K562 (cell line): Measurements from ENCODE around the gene ZXDB. TPM values are rescaled to one million over a fixed set of nuclear protein-coding genes. Genes with fewer than 3 reads are reported as not detected.
"Not testable (repeated sequence)": the region's sequence is repeated elsewhere in the genome, so short reads cannot be mapped to it uniquely, and the experiment has no call there.

Experiments
- ATAC-seq: fragments of 200-7000 bp; cut with Tn5 transposase; 3 replicates; pipeline ENCODE4 v1.9.1; 2020; ENCODE audit warnings: moderate library complexity
- BruUV-seq: library from RNA; stranded (reverse); fragments of 400-500 nt; replicated peaks from 2 replicates; lab custom pipeline; 2021; lab: Mats Ljungman, UMichigan
- CTCF ChIA-PET: fragments of 300-600 bp; formaldehyde crosslinking; extraction: SDS; loops from one replicate; lab custom pipeline; 2021; ENCODE audit warnings: low intra/inter-chr PET ratio; lab: Yijun Ruan, JAX
- POLR2A ChIA-PET: fragments of 300-600, 350-650 bp; sonication (Branson Sonifier 250); formaldehyde crosslinking; extraction: SDS; loops from one replicate; lab custom pipeline; 2021; ENCODE audit warnings: antibody characterized with exemption, inconsistent platforms; lab: Yijun Ruan, JAX
- DNase-seq, 4 experiments: peaks; one replicate each; pipeline versions ENCODE4 v3.0.0 to v3.0.0-alpha.2; 2011 to 2018; ENCODE audit warnings: low spot score in 3 of 4, mixed read lengths in 3 of 4; ENCODE audit errors: extremely low read depth in 1 of 4
- FAIRE-seq: peaks from 2 replicates; lab custom pipeline; 2011; peaks lifted over from hg19 to GRCh38; lab: Jason Lieb, UNC
- H2AFZ ChIP-seq: 2 replicates; pipeline ENCODE4 v1.6.0; 2011; ENCODE audit warnings: low read depth, low read length, control low read depth, inconsistent platforms
- H3K27ac ChIP-seq: fragments of 200-600 bp; 3 replicates; pipeline ENCODE4 v1.8.0; 2011; ENCODE audit warnings: low read depth, mild to moderate bottlenecking, control low read depth, inconsistent platforms, low read length, moderate library complexity, mixed read lengths; ENCODE audit errors: extremely low read depth
- H3K27me3 ChIP-seq, 2 experiments: fragments of 300-600 bp in 1 of 2; 2 replicates in 1 of 2; 3 replicates in 1 of 2; pipeline versions ENCODE4 v1.6.0 to v1.8.0; 2011; ENCODE audit warnings: inconsistent platforms in 2 of 2, low read length in 2 of 2, mild to moderate bottlenecking in 1 of 2, mixed read lengths in 1 of 2, moderate library complexity in 1 of 2; ENCODE audit not compliant: control insufficient read depth in 2 of 2, insufficient read depth in 2 of 2
- H3K36me3 ChIP-seq: fragments of 300-600 bp; 3 replicates; pipeline ENCODE4 v1.8.0; 2011; ENCODE audit warnings: mild to moderate bottlenecking, low read length, inconsistent platforms; ENCODE audit not compliant: control insufficient read depth, insufficient read depth
- H3K4me1 ChIP-seq, 2 experiments: fragments of 200-600 bp in 1 of 2; replicated peaks in 1 of 2; 2 replicates in 1 of 2; 3 replicates in 1 of 2; pipeline versions ENCODE4 v1.5.1 to v1.8.0; 2011; ENCODE audit warnings: inconsistent platforms in 2 of 2, low read length in 2 of 2, mild to moderate bottlenecking in 1 of 2, mixed read lengths in 1 of 2, moderate library complexity in 1 of 2; ENCODE audit not compliant: control insufficient read depth in 2 of 2, insufficient read depth in 2 of 2
- H3K4me2 ChIP-seq: 2 replicates; pipeline ENCODE4 v1.6.1; 2011; ENCODE audit warnings: low read length, control low read depth, inconsistent platforms, mixed read lengths; ENCODE audit not compliant: insufficient read depth
- H3K4me3 ChIP-seq: fragments of 200-600 bp; sonication (generic), shearing (Covaris generic); 2 replicates; pipeline ENCODE4 v1.5.1; 2016; ENCODE audit warnings: control low read depth, inconsistent platforms
- H3K79me2 ChIP-seq: fragments of 200-600 bp; 3 replicates; pipeline ENCODE4 v1.8.0; 2011; ENCODE audit warnings: low read length, inconsistent platforms; ENCODE audit not compliant: control insufficient read depth, insufficient read depth
- H3K9ac ChIP-seq, 2 experiments: 2 replicates each; pipeline versions ENCODE4 v1.6.0 to v1.6.1; 2011; ENCODE audit warnings: low read depth in 2 of 2, low read length in 2 of 2, control low read depth in 1 of 2, inconsistent platforms in 1 of 2, mild to moderate bottlenecking in 1 of 2, mixed read lengths in 1 of 2; ENCODE audit not compliant: insufficient read depth in 1 of 2
- H3K9me1 ChIP-seq: one replicate; pipeline ENCODE4 v1.6.0; 2011; ENCODE audit warnings: inconsistent platforms, mild to moderate bottlenecking, low read length, moderate library complexity; ENCODE audit not compliant: control insufficient read depth, insufficient read depth
- H3K9me3 ChIP-seq: replicated peaks from 2 replicates; pipeline ENCODE4 v1.5.1; 2011; ENCODE audit warnings: low read depth, low read length, inconsistent platforms; ENCODE audit not compliant: control insufficient read depth, insufficient read depth
- H4K20me1 ChIP-seq: replicated peaks from 2 replicates; pipeline ENCODE4 v1.6.1; 2011; ENCODE audit warnings: low read length, inconsistent platforms, mixed read lengths; ENCODE audit not compliant: control insufficient read depth, insufficient read depth
- CREB3L1 ChIP-seq: fragments of 450-650 bp; IDR thresholded peaks from 2 replicates; pipeline ENCODE4 v1.6.1; 2014; ENCODE audit warnings: low read depth, mild to moderate bottlenecking, moderate library complexity, borderline replicate concordance
- GABPA ChIP-seq: fragments of 200-800 bp; sonication (Bioruptor generic); conservative IDR thresholded peaks from 2 replicates; pipeline ENCODE4 v1.6.1; 2016; ENCODE audit warnings: low read depth, missing genetic modification characterization, missing compliant biosample characterization
- KLF6 ChIP-seq: fragments of 250-450 bp; sonication (Bioruptor Pico); IDR thresholded peaks from 2 replicates; pipeline ENCODE4 v1.4.0; 2020; ENCODE audit warnings: mild to moderate bottlenecking, moderate library complexity, borderline replicate concordance
- MEIS2 ChIP-seq: fragments of 450-650 bp; IDR thresholded peaks from 2 replicates; pipeline ENCODE4 v1.6.1; 2014; ENCODE audit warnings: mild to moderate bottlenecking; ENCODE audit not compliant: partially characterized antibody
- NR2F6 ChIP-seq: fragments of 450-650 bp; formaldehyde crosslinking; IDR thresholded peaks from 2 replicates; pipeline ENCODE4 v1.4.0; 2020; ENCODE audit warnings: mild to moderate bottlenecking
- PPARD ChIP-seq: fragments of 250-450 bp; sonication (Bioruptor Pico); IDR thresholded peaks from 2 replicates; pipeline ENCODE4 v1.8.0; 2022; ENCODE audit warnings: inconsistent platforms, mild to moderate bottlenecking, moderate library complexity
- WGBS: fragments of 100-300 bp; shearing (Covaris generic); methylation state at CpG from one replicate; pipeline ENCODE4 v1.1.6; 2016; ENCODE audit warnings: low coverage, mixed read lengths; ENCODE audit not compliant: insufficient coverage; ENCODE audit errors: missing lambda C conversion rate; 5-methylcytosine and 5-hydroxymethylcytosine counted together
- in situ Hi-C: fragments of 300-500 bp; cut with MboI; formaldehyde crosslinking; loops from 4 replicates; pipeline ENCODE4 v1.15.0; 2018; ENCODE audit warnings: inconsistent platforms, mixed read lengths
- intact Hi-C: fragments of 100-400 bp; cut with micrococcal nuclease; formaldehyde crosslinking; loops from 2 replicates; pipeline ENCODE4 v1.14.2; 2022
- polyA plus RNA-seq, 8 experiments: library from polyadenylated mRNA; depleted of rRNA in 4 of 8; stranded (reverse) in 5 of 8; unstranded in 3 of 8; fragments of >200 nt; fragmentation: Nextera tagmentation in 2 of 8; fragmentation: Illumina TruSeq in 1 of 8; extraction: Ambion mirVana in 2 of 8; extraction: Trizol in 1 of 8; gene quantifications; 2 replicates each; pipeline versions ENCODE4 v1.2.1 to v1.2.3, GENCODE V29; 2011 to 2014; ENCODE audit warnings: inconsistent platforms in 1 of 8, missing spikeins in 1 of 8
- total RNA-seq, 7 experiments: library from RNA; depleted of rRNA in 6 of 7; stranded (reverse); fragments of >200 nt in 6 of 7; fragmentation: Illumina TruSeq in 2 of 7; extraction: Trizol in 2 of 7; gene quantifications; 2 replicates each; pipeline versions ENCODE4 v1.2.1 to v1.2.3, GENCODE V29; 2011 to 2021; ENCODE audit warnings: low replicate concordance in 1 of 7

The ZXDB gene
- total and polyA plus RNA-seq, 9 of the 15 experiments (the other 6 are each of a cell fraction or from before 2014, with no cell fraction given): 0.43 to 2.6 (median 2.0) TPM

GRCh38 chrX:57629438-57629837 is 37.6 kb downstream of the ZXDB start:
- not testable (repeated sequence) for BruUV-seq

GRCh38 chrX:57640674-57641016 is 48.8 kb downstream of the ZXDB start:
- 10% methylated on average over 3 of the region's 4 CpGs for WGBS
- no TSS peak for BruUV-seq
- Histone ChIP-seq H3K9me1 (no peaks in the 10 kb centered on the region), H3K9me3 (no peaks in the 10 kb centered on the region), H3K27me3 (no peaks in the 10 kb centered on the region), H3K79me2 (no peaks in the 10 kb centered on the region), H4K20me1 (no peaks in the 10 kb centered on the region), H3K27ac (no peak overlapping the region), H3K4me2 (no peak overlapping the region), H3K4me1 (no peaks in the 10 kb centered on the region), H2AFZ (no peak overlapping the region), H3K36me3 (no peaks in the 10 kb centered on the region), H3K9ac (no peak overlapping the region), H3K4me3 (no peak overlapping the region)
- no peak for FAIRE-seq
- in situ Hi-C loops: no loop called here
- POLR2A ChIA-PET: no interaction called here
- CTCF ChIA-PET: no interaction called here
- intact Hi-C loops: loop anchor here (10.0 kb wide), 1 partner anchor 66 kb away; no protein-coding TSS in a partner anchor
- TF ChIP-seq NR2F6 (CRISPR knock-in tag): no peak
- TF ChIP-seq KLF6: no peak
- TF ChIP-seq MEIS2: no peak
- no peak for TF ChIP-seq GABPA (tag)
- no peak for TF ChIP-seq CREB3L1
- no peak for TF ChIP-seq PPARD (CRISPR knock-in tag)
- no peak for DNase-seq
- ATAC-seq: no peak

More at GRCh38 chrX:57629438-57629837, 37.6 kb downstream of the ZXDB start:
- H4K20me1 ChIP-seq, H3K9me3 ChIP-seq, H3K27ac ChIP-seq, ATAC-seq, intact Hi-C loops, H2AFZ ChIP-seq, H3K4me1 ChIP-seq, H3K9me1 ChIP-seq, H3K4me3 ChIP-seq, CTCF ChIA-PET, POLR2A ChIA-PET, FAIRE-seq, in situ Hi-C loops, H3K79me2 ChIP-seq, H3K9ac ChIP-seq, H3K36me3 ChIP-seq, DNase-seq, H3K27me3 ChIP-seq, H3K4me2 ChIP-seq: not testable (repeated sequence)
- WGBS: 0% methylated on average over 4 of the region's 20 CpGs
